GM21529 (cell line): Measurements from ENCODE around the gene KRT4.
"Not testable (repeated sequence)": the region's sequence is repeated elsewhere in the genome, so short reads cannot be mapped to it uniquely, and the experiment has no call there.

Source experiments
- ATAC-seq: cut with Tn5 transposase; IDR thresholded peaks from one replicate; pipeline ENCODE4 v1.9.1; 2021; ENCODE audit not compliant: unreplicated experiment

The KRT4 gene

DNA sequence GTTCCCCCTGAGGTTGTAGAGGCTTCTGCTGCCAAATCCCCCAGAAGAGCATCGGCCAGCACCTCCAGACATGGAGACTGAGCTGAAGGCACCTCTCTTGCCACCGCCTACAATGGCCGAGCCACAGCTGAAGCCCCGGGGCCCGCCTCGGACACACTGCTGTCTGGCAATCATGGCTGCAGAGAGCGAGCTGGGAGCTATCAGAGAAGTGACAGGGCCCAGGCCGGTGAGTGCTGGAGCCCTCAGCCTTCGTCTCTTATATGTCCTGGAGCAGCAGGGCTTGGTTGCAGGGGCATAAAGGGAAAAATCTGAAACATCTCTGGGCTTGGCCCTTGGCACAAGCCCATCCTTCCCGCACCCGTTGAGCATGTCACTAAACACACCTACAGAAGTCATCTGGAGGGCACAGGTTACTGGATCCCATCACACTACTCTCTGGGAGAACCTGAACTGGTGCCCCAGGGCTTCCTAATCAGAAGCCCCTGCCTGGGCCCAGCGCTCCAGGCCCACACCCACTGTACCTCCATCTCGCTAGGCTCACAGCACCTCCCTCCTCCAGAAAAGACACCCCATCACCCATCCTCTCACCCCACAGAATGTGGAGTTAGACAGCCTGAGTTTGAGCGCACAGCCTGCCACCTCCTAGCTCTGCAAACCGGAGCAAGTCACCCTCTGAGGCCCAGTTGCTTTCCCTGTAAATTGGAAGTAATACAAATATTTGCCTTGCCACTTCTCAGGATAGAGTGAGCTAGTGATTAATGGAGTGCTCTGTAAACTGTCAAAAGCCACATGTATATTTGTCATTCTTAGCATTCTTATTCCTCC is at the start of gene KRT4:
Gene KRT4 (minus strand): TSS at position 232 of the 825 bp plus-strand sequence. CDS start 58 bp downstream, at position 174.
- ATAC-seq: no peak

DNA sequence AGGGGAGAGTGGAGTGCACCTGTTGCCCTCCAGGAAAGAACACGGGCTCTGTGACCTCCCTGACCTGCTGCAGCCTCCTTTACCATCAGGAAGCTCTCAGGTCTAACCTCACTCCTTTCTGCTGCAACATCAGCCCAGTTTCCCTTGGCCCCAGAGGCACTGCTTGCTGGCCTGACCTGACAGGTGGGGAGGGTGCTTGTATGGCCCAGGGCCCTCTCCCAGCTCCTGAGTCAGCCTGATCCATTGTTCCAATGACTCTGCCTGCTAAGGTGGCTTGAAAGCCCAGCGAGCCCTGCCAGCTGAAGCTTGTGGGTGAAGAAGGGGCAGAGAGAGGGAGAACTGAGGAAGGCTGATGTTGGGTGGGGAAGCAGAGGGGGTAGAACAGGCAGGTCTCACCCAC is 48.1 kb upstream of the KRT4 start:
- no peak for ATAC-seq

DNA sequence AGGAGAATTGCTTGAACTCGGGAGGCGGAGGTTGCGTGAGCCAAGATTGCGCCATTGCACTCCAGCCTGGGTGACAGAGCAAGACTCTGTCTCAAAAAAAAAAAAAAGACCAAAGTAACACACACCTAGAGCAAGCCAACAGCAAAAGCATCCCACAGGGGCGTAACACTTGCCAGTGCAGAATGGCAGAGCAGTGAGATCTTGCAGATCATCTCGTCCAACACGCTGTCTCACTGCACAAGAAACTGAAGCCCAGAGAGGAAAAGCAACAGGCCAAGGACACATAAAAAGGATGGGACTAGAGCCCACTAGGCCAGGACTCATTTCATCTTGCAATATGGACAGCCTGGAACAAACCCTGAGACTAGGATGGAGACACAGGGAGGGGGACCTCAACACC is 47.6 kb upstream of the KRT4 start:
- ATAC-seq: no peak

DNA sequence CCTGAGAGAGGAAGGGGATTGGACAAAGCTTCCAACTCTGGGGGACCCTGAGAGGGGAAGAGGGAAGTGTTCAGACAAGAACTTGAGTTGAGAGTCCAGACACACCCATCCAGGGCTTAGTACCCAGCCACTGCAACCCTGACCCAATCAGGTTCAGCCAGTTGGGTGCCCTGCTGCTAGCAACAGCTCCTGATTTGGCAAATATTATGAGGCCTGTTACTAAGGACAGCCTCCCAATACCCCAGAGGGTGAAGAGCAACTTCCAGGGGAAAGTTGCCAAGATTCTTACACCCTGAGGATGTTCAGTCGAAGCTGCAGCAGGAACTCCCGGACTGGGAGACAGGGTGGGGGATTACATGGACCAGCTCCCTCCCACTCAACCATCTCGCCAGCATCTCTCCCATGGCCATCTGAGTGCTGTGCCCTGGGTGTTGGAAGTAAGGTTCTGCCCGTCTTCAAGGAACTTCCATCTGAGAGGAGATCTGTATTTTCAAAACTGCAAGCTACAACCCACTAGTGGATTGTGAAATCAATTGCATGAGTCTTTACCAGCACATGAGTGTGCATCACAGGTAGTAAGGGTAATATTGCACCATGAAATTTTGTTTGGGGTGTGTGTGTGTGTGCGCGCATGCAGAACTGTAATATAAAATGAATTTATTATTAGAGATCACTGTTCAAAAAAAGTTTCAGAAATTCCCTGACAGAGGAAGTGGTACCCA is 46.3 kb upstream of the KRT4 start:
- no peak for ATAC-seq

DNA sequence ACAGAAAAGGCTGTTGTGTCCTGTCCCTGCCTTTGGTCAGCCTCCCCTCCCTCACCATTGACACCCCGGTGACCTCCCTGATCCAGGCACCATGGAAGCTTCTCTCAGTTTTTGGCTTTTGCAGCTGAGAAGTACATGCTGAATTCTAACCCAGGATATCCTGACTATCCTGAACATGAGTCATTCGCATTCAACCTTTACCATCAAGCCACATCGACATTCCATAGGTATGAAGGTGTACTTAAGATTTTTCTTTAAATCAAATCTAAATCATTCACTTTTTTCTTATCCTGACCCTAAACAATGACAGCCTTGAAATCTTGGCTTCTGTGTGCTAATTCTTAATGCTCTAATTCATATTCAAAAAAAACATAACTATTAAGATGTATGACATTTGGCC is 43.6 kb upstream of the KRT4 start:
- ATAC-seq: no peak

DNA sequence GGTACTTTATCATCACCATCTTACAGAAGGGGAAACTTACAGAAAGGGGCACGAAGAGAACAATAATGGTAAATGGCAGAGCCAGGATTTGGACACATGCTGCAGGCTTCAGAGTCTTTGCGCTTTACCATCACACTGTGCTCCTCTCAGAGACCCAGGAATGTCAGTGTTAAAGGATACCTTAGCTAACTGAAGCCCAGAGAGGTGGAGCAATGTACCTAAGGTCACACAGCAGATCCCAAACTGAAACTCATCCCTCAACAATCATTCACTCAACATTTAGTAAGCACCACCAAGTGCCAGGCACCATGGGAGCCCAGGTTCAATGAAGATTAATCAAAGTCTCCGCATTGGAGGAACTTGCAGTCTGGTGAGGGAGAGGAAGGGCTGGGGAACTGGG is 42.9 kb upstream of the KRT4 start:
- ATAC-seq: no peak

DNA sequence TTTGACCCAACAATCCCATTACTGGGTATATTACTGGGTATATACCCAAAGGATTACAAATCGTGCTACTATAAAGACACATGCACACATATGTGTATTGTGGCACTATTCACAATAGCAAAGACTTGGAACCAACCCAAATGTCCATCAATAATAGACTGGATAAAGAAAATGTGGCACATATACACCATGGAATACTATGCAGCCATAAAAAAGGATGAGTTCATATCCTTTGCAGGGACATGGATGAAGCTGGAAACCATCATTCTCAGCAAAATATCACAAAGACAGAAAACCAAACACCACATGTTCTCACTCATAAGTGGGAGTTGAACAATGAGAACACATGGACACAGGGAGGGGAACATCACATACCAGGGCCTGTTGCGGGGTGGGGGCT is 42.2 kb upstream of the KRT4 start:
- not testable (repeated sequence) for ATAC-seq

DNA sequence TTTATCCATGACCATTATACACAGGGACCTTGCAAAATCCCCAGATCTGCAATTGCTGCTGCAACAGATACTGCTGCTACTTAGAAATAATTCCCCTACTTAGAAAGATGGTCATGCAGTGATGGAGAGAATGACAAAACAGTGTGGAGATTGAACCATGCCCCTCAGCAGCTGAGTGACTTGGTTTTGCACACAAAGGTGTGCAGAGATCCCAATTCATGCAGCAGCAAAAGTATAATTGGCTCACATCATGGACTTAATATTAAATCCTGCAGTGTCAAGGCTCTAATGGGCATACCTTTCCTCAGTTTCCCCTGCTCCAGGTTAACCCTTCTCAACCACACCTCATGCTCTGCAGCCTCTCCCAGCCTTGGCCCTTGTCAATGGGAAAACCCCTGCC is 37.9 kb upstream of the KRT4 start:
- ATAC-seq: no peak

DNA sequence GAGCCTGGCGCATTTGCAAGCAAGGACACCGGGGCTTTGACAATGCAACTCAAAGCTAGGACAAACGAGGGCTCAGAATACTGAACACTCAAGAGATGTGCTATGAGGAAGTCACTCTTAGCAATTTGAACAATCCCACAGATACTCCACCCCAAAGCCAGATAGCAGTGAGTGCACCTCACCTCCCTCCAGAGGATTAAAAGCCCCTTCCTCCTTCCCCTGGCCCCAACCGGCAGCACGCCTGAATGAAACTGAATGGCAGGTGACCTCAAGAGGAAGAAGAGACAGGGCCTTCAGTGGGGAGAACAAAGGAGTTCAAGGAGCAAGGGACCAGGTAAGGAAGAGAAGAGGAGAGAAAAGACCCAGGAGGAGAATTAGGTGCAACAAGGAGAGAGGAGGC is 36.8 kb upstream of the KRT4 start:
- no peak for ATAC-seq

DNA sequence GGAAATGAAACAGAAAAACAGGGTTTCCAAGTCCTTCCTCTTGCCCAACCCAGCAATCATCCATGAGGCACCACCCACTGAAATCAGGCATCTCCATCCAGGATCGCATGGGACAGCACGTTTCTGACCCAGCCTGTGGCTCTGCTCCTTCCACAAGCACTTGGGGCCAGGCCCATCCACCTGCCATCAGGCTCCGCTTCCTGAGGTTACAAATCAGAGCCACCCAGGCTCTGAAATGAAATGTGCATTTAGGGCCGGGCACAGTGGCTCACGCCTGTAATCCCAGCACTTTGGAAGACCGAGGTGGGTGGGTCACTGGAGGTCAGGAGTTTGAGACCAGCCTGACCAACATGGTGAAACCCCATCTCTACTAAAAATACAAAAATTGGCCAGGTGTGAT is 35.6 kb upstream of the KRT4 start:
- no peak for ATAC-seq

DNA sequence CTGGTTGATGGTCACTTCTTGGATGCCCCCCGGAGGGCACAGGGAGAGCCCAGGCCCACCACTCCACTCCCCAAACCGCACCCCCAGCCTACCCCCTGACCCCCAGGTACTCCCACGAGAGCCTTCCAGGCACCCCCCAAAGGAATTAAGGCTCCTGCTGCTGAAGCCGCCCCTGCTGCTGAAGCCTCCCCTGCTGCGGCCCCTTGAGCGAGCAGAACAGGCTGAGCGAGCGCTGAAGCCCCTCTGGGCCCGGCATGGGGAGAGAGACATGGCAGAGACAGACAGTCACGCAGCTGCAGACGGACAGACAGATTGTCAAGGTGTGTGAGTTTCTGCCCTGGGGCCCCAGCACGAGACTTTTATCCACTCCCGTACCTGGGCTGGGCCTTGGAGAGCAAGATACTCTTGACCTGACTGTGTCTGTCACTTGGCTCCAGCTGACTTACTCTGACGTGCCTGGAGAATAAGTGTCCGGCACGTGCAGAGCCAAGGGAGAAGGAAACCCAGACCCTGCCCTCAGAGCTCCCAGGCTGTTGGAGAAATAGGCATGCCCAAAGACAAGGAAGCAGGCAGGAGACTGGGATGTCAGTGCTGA is 34.8 kb upstream of the KRT4 start, which contains the start of gene KRT78:
Gene KRT78 (minus strand): TSS at position 334 of the 595 bp plus-strand sequence. CDS start 64 bp downstream, at position 270.
- ATAC-seq: no peak

DNA sequence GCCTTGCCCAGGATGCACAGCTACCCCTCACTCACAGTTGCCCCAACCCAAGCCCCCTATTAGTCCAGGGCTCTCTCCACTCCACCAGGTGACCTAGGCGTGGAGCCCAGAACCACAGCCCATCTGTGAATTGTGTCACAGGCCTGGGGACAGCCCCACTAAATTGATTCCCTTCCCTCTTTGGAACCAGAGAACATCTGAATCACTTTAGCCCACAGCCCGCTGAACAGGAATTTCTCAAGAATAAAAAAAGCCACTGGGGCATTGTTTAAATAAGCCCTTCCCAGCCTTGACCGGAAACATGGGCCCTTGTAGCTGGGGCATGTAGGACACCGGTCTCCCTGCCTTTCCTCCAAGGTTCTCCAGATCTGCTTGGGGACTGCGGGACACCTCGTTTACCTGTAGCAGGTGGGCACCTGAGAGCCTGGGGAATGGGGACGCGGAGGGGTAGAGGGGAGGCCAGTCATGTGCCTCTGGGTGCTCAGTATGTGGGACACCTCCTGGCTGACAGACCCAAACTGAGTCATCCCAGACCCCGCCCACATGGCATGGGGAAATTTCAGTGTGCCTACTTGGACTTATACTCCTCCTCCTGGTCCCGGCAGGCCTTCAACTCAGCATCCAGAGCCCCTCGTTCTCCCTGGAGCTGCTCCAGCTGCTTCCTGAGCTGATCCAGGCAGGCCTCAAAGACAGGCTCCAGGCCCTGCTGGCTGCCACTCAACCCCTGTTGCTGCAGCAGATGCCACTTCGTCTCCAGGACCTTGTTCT is 33.6 kb upstream of the KRT4 start:
- ATAC-seq: no peak

DNA sequence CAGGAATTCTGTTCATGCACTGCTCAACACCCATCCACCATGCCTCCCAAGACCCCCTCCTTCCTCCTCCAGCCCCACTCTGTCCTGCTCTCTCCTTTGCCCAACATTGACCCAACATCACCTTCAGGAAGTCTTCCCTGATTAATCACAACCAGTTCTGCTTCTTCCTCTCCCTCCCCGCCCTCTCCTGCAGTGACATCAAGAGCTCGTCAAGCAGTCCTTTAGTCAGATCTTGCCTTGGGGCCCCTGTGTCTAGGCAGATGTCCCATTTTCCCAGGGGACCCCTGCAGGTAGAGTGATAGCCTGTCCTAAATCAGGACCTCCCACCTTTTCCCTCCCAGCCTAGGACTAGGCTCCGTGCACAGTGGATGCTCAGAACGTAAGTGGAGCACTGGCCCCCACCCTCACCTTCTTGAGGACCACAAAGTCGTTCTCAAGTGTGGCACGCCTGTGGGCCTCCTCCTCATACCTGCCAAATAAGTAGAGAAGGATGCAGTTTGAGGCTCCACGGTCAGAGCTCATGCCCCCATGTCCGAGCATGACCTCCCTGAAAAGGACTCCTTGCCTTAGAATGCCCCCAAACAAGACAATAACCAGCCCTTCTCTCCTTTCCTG is 32.5 kb upstream of the KRT4 start:
- no peak for ATAC-seq

DNA sequence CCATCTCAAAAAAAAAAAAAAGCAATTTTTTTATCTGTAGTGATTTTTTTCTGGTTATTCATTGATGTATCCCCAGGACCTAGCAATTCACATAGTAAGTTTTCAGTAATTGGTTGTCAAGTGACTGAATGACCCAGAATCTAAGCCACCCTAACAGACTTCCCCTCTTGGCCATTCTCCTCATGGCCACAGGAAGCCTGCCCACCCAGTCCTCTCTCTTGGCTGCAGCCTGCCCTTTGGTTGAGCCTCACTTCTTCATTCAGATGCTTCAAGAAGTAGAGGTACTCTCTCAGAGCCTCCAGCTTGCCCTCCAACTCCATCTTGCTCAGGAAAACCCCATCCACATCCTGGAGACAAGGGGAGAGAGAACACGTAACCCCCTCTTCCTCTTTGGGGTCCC is 32.0 kb upstream of the KRT4 start:
- no peak for ATAC-seq

DNA sequence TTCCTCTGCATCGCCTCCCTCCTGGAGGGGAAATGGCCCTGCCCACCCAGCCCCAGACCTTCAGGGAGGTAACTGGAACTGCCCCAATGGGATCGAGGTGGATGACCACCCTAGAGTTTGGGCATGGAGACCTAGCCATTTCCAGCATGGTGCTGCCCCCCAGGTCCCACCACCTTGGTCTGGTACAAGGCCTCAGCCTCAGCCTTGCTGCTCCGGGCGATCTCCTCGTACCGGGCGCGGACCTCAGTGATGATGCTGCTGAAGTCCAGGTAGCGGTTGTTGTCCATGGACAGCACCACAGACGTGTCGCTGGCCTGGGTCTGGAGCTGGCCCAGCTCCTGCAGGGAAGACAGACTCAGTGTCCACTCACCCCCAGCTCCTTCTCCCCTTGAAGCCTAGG is 30.5 kb upstream of the KRT4 start:
- ATAC-seq: no peak

DNA sequence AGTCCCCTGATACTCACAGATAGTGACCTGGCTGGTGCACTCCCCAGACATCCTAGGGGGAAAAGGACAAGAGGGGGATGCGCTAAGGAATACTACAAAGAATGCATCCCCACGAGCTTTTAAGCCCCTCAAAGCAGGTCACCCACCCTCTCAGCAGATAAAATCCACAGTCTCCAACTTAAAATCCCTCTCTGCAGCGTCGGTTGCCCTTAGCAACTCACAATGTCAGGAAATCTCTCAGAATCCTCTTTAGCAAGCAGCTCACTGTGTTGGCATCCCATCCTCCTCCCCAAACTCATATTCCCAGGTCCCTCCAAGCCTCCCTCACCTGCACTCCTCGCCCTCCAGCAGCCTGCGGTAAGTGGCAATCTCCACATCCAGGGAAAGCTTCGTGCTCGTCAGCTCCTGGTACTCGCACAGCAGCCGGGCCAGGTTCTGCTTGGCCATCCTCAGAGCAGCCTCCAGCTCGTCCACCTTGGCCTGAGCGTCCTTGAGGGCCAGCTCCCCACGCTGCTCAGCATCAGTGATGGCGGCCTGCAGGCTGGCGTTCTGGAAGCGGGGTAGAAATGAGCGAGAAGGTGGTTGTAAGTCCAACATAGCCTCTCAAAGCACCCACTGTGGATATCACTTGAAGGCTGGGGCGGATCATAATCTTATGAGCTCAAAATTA is 25.7 kb upstream of the KRT4 start:
- no peak for ATAC-seq

DNA sequence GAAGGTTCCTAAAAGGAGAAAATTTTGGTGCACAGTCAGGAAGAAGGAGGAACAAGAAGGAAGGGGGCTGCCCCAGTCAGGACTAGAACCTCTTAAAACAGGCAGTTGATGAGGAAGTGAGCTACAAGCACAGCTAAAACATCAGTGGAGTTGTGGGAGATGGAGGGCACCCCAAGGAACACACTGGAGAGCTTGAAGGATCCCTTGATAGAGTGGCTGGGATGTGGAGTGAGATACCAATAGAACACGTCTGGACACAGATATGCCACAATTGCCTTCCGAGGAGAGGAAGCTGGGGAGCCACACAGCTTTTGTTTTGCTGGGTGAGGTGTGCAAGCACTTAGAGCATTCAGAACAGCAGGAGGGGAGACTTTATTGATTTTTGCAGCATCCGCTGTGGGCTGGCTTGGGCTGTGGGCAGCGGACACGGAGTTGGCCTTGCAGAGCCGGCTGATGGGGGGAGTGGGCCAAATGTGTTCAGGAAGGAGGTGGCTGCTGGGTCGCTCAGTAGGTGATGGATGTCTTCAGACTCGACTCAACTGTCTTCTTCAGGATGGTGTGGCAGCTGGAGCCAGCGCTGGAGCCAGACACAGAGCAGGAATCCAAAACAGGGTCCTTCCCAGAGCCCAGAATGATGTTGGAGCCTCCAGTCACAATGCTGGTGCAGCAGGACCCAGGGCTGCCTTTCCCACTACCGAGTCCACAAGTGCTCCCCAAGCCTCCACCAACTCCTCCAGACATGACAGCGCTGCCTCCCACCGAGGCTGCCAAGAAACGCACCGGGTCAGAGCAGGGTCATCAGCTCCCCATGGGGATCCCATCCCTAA is 24.9 kb upstream of the KRT4 start:
- ATAC-seq: no peak

DNA sequence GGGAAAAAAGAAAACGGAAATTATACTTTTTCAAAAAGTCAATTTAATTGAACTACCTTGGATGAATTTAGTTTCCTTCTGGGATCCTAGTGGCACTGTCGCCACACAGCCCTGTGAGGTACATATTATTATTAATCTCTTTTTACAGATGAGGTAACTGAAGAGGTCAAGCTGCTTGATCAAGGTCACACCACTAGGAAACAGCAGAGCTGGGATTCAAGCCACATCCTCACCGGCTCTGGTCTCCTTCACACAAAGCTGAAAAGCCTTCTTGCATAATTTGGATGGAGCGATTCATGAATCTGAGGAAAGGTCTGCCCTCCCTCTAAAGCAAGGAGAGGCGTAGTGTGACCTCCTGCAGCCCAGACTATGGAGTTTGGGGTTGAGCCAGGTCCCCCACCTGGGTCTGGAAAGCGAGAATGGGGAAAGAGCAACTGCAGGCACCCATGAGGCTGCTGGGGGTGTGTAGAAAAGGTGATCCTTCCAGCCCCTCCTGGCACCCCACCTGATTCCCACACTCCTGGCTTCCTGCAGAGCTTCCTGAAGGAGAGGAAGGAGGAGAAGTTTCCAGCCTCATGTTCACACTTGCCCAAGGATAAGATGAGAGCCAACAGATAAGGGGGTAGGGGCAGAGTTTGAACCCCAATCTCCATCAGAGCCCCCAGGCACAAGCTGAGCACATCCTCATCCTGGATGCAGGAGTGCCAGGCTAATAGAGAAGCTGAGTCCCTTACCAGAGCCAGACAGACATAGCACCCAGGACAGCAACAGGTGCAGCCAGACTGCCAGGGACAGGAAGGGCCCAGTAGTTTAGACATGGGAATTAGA is 24.1 kb upstream of the KRT4 start:
- ATAC-seq: no peak

DNA sequence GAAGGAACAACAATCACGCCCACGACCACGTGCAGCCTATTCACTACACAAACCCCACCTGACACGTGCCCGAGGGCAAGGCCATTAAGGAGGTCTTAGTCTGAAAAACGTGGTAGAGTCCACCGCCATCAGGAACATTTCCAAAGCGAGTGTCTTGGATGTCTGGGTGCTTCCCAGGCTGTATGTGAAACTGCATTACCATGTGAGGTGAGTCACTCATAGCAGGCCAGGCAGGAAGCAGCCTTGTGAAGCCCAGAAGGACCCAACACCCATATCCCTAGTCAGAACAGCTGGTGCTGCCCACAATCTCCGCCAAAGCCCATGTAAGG is 23.5 kb upstream of the KRT4 start:
- no peak for ATAC-seq
